ENCODE results near the gene CFAP20DC. TPM values are rescaled to one million over a fixed set of nuclear protein-coding genes. Genes with fewer than 3 reads are reported as not detected.
A peak's percentile ranks its signal among the peaks of the same experiment; 100 is the strongest.

The CFAP20DC gene
- total RNA-seq, 1 donor, result 7.3 TPM

GRCh38 chr3:59006634-59007517, 42.9 kb downstream of the CFAP20DC start:
- DNase-seq (ENCODE audit: low read depth), result peak; percentile 76
- TF ChIP-seq CTCF (IDR thresholded peaks at IDR 0.05; ENCODE audit: insufficient read depth, low read length), result no peak
- no peak overlapping the region for H3K4me3 ChIP-seq (ENCODE audit: low read depth, low read length)

- H3K4me3 ChIP-seq (ENCODE audit: low read depth, low read length), result no peak overlapping the region
- no peak for DNase-seq (ENCODE audit: low read depth)
- no peak for TF ChIP-seq CTCF (IDR thresholded peaks at IDR 0.05; ENCODE audit: insufficient read depth, low read length)
Observed at GRCh38 chr3:59001675-59002074, 48.1 kb downstream of the CFAP20DC start.

- H3K4me3 ChIP-seq (ENCODE audit: low read depth, low read length), result no peak overlapping the region
- peak; percentile 25 for DNase-seq (ENCODE audit: low read depth)
- no peak for TF ChIP-seq CTCF (IDR thresholded peaks at IDR 0.05; ENCODE audit: insufficient read depth, low read length)
Observed at GRCh38 chr3:58999774-59000160, 50.1 kb downstream of the CFAP20DC start.

GRCh38 chr3:58999134-58999773, 50.6 kb downstream of the CFAP20DC start:
- peak; percentile 44 for DNase-seq (ENCODE audit: low read depth)
- TF ChIP-seq CTCF (IDR thresholded peaks at IDR 0.05; ENCODE audit: insufficient read depth, low read length), result no peak
- no peak overlapping the region for H3K4me3 ChIP-seq (ENCODE audit: low read depth, low read length)

GRCh38 chr3:58998476-58999117, 51.2 kb downstream of the CFAP20DC start:
- peak; percentile 94 for DNase-seq (ENCODE audit: low read depth)
- H3K4me3 ChIP-seq (ENCODE audit: low read depth, low read length), result no peak overlapping the region
- TF ChIP-seq CTCF (IDR thresholded peaks at IDR 0.05; ENCODE audit: insufficient read depth, low read length), result no peak

- TF ChIP-seq CTCF (IDR thresholded peaks at IDR 0.05; ENCODE audit: insufficient read depth, low read length), result no peak
- H3K4me3 ChIP-seq (ENCODE audit: low read depth, low read length), result no peak overlapping the region
- no peak for DNase-seq (ENCODE audit: low read depth)
Observed at GRCh38 chr3:58996730-58997129, 53.1 kb downstream of the CFAP20DC start.
